Measurements from ENCODE around the gene ANKS1A. TPM values are rescaled to one million over a fixed set of nuclear protein-coding genes. Genes with fewer than 3 reads are reported as not detected.

ANKS1A gene
- total and polyA plus RNA-seq, 9 donors, result 16.0 to 45.0 (median 27.3) TPM

GRCh38 chr6:35139470-35139869 is 250.4 kb downstream of the ANKS1A start:
- Histone ChIP-seq H3K9me3 (no peaks in the 10 kb centered on the region), H3K27me3 (no peaks in the 10 kb centered on the region), H3K4me1 (ENCODE audit: insufficient read depth) (peaks cover 2% of the 10 kb centered on the region), H3K36me3 (no peaks in the 10 kb centered on the region), H3K27ac (peak overlapping the region in 1 of 2 donors; percentile 51), H3K4me3 (no peak overlapping the region)
- TF ChIP-seq CTCF (IDR thresholded peaks at IDR 0.05), result no peak
- intact Hi-C loops (cut with DNase I), result no loop called here
- 6 to 20% (median 7%) methylated on average over 2 of the region's 2 CpGs for WGBS, 3 donors
- no peak for DNase-seq

- no peak overlapping the region for H3K4me3 ChIP-seq
- no peaks in the 10 kb centered on the region for H3K36me3 ChIP-seq
- H3K27me3 ChIP-seq, result no peaks in the 10 kb centered on the region
- intact Hi-C loops (cut with DNase I), result loop anchor here in 3 of 4 donors (5.0 to 10.0 kb wide), 4 partner anchors 65 to 275 kb away; no protein-coding TSS in a partner anchor
- TF ChIP-seq EP300 (IDR thresholded peaks at IDR 0.05), result no peak
- peak; percentile 82 to 89 (median 84) for TF ChIP-seq CTCF (IDR thresholded peaks at IDR 0.05)
- TF ChIP-seq POLR2A (IDR thresholded peaks at IDR 0.05), result no peak
- no peaks in the 10 kb centered on the region for H3K9me3 ChIP-seq
- peak overlapping the region in 1 of 2 donors; percentile 51 for H3K27ac ChIP-seq
- peaks cover 2% of the 10 kb centered on the region for H3K4me1 ChIP-seq (ENCODE audit: insufficient read depth)
- peak; percentile 53 to 71 (median 66) for DNase-seq
- 21 to 30% (median 23%) methylated on average over 17 of the region's 17 CpGs for WGBS, 3 donors
These were observed 251.0 kb downstream of the ANKS1A start for GRCh38 chr6:35139924-35140638.

- Histone ChIP-seq H3K27ac (peak overlapping the region in 1 of 2 donors; percentile 51), H3K36me3 (no peaks in the 10 kb centered on the region), H3K4me3 (no peak overlapping the region), H3K4me1 (ENCODE audit: insufficient read depth) (peaks cover 2% of the 10 kb centered on the region), H3K27me3 (no peaks in the 10 kb centered on the region), H3K9me3 (no peaks in the 10 kb centered on the region)
- no peak for TF ChIP-seq EP300 (IDR thresholded peaks at IDR 0.05)
- TF ChIP-seq POLR2A (IDR thresholded peaks at IDR 0.05), result no peak
- no peak for TF ChIP-seq CTCF (IDR thresholded peaks at IDR 0.05)
- DNase-seq, result peak; percentile 10 to 38 (median 31)
- WGBS, 3 donors, result 58 to 66% (median 58%) methylated on average over 15 of the region's 15 CpGs
- intact Hi-C loops (cut with DNase I), result loop anchor here in 3 of 4 donors (5.0 to 10.0 kb wide), 4 partner anchors 64 to 276 kb away; no protein-coding TSS in a partner anchor
These were observed 251.6 kb downstream of the ANKS1A start for GRCh38 chr6:35140639-35141006.

Small RNA genes lying within 50 kb of the gene (small RNA-seq; reads per million reads assigned to genes)
- not detected for gene AL138721.1

Other genes with a start within 250 kb of the ANKS1A start
- 10 to 100 TPM; 29.4 to 59.8 (median 47.6) TPM for gene ILRUN, start 192.5 kb upstream of the ANKS1A start, total RNA-seq
- 10 to 100 TPM; 40.2 to 86.5 TPM for gene ILRUN, start 192.5 kb upstream of the ANKS1A start, polyA plus RNA-seq
- gene SNRPC, start 131.8 kb upstream of the ANKS1A start, total RNA-seq, result 10 to 100 TPM; 46.6 to 93.2 (median 57.1) TPM
- 10 to 100 TPM; 79.5 to 94.3 TPM for gene SNRPC, start 131.8 kb upstream of the ANKS1A start, polyA plus RNA-seq
- 10 to 100 TPM in 2 of 7 donors, 1 to 10 TPM in 5; 6.3 to 18.1 (median 7.5) TPM for gene BLTP3A, start 97.2 kb upstream of the ANKS1A start, total RNA-seq
- 1 to 10 TPM; 2.7 to 7.5 TPM for gene BLTP3A, start 97.2 kb upstream of the ANKS1A start, polyA plus RNA-seq
- 10 to 100 TPM; 16.0 to 25.0 (median 19.1) TPM for gene TAF11, start 1.2 kb upstream of the ANKS1A start, total RNA-seq
- 10 to 100 TPM; 30.7 to 30.8 TPM for gene TAF11, start 1.2 kb upstream of the ANKS1A start, polyA plus RNA-seq

Data from ovary (tissue), 9 donors.